ENCODE results near the gene RAPGEF2. TPM values are rescaled to one million over a fixed set of nuclear protein-coding genes. Genes with fewer than 3 reads are reported as not detected.
A peak's percentile ranks its signal among the peaks of the same experiment; 100 is the strongest.

RAPGEF2 gene
- total and polyA plus RNA-seq, 9 of the 15 experiments (the other 6 are each of a cell fraction or from before 2014, with no cell fraction given) = 3.1 to 32.6 (median 23.1) TPM

DNA sequence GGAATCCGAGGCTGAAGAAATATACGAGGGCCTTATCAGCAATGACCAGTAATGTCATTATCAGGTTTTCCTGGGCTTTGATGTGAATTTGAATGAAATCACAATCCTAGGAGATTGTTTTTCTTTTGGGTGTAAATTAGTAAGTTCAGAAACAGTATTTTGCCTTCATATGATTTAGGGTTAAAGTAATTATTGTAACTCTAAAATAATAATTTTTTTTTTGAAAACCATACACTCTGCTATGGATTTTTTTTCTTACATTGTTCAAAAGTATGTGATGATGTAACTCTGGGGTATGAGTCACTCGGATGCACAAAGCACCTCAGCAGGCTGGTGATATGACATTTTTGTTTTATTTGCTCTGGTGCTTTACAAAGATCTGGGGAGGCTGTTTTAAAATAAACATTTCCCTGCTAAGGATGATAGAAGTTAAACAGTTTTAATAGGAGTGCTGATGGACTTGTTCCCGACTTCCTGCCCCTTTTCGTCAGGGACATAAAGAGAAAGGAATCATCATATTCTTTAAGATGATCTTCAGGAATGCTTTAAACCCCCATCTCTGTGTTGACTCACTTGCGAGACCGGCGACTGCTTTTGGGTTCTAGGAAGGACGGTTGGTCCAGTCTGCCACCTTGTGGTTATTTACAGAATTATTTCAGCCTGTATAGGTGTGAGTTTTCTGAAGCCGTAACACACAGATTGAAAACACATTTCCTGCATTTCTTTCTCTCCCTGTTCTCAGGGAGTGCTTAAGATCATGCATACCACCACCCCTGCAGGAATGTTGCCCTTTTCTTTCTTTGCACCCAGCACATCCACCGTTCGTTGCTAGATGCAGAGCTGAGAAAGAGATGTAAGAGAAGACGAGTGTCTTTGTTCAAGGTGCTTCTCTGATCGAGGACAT, 72.5 kb downstream of the RAPGEF2 start (continued):
- TF ChIP-seq ZBTB11 (CRISPR knock-in tag; IDR thresholded peaks at IDR 0.05) (no peak), NR2F6 (CRISPR knock-in tag; IDR thresholded peaks at IDR 0.05) (no peak), ZNF263 (CRISPR knock-in tag; IDR thresholded peaks at IDR 0.05; ENCODE audit: borderline replicate concordance) (no peak), BRD9 (IDR thresholded peaks at IDR 0.05; ENCODE audit: low read depth, partially characterized antibody) (peak; percentile 32), NFATC3 (IDR thresholded peaks at IDR 0.05) (no peak), ZNF212 (CRISPR knock-in tag; IDR thresholded peaks at IDR 0.05) (no peak), ARID3B (CRISPR knock-in tag; IDR thresholded peaks at IDR 0.05; ENCODE audit: borderline replicate concordance) (no peak), U2AF2 (optimal IDR thresholded peaks at IDR 0.05; ENCODE audit: low read depth, low read length) (no peak), ZFP36 (IDR thresholded peaks at IDR 0.05; ENCODE audit: low read depth, low read length, partially characterized antibody) (no peak), SMARCA4 (IDR thresholded peaks at IDR 0.05) (peak; percentile 50; the same call in 1 of the 2 replicates), HBP1 (CRISPR knock-in tag; IDR thresholded peaks at IDR 0.05) (no peak)
- TF ChIP-seq, protein P1, sequence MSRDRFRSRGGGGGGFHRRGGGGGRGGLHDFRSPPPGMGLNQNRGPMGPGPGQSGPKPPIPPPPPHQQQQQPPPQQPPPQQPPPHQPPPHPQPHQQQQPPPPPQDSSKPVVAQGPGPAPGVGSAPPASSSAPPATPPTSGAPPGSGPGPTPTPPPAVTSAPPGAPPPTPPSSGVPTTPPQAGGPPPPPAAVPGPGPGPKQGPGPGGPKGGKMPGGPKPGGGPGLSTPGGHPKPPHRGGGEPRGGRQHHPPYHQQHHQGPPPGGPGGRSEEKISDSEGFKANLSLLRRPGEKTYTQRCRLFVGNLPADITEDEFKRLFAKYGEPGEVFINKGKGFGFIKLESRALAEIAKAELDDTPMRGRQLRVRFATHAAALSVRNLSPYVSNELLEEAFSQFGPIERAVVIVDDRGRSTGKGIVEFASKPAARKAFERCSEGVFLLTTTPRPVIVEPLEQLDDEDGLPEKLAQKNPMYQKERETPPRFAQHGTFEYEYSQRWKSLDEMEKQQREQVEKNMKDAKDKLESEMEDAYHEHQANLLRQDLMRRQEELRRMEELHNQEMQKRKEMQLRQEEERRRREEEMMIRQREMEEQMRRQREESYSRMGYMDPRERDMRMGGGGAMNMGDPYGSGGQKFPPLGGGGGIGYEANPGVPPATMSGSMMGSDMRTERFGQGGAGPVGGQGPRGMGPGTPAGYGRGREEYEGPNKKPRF (IDR thresholded peaks at IDR 0.05; ENCODE audit: low read depth, low read length) = no peak
- TF ChIP-seq, protein P2, sequence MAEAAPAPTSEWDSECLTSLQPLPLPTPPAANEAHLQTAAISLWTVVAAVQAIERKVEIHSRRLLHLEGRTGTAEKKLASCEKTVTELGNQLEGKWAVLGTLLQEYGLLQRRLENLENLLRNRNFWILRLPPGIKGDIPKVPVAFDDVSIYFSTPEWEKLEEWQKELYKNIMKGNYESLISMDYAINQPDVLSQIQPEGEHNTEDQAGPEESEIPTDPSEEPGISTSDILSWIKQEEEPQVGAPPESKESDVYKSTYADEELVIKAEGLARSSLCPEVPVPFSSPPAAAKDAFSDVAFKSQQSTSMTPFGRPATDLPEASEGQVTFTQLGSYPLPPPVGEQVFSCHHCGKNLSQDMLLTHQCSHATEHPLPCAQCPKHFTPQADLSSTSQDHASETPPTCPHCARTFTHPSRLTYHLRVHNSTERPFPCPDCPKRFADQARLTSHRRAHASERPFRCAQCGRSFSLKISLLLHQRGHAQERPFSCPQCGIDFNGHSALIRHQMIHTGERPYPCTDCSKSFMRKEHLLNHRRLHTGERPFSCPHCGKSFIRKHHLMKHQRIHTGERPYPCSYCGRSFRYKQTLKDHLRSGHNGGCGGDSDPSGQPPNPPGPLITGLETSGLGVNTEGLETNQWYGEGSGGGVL (CRISPR knock-in tag; IDR thresholded peaks at IDR 0.05) = no peak
- TF ChIP-seq, protein P3, sequence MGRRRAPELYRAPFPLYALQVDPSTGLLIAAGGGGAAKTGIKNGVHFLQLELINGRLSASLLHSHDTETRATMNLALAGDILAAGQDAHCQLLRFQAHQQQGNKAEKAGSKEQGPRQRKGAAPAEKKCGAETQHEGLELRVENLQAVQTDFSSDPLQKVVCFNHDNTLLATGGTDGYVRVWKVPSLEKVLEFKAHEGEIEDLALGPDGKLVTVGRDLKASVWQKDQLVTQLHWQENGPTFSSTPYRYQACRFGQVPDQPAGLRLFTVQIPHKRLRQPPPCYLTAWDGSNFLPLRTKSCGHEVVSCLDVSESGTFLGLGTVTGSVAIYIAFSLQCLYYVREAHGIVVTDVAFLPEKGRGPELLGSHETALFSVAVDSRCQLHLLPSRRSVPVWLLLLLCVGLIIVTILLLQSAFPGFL (CRISPR knock-in tag; IDR thresholded peaks at IDR 0.05) = no peak
